Measurements from ENCODE around the gene TDRD9.

Gene TDRD9

GRCh38 chr14:104085889-104086201 is 157.6 kb downstream of the TDRD9 start:
- no peak for TF ChIP-seq CTCF (IDR thresholded peaks at IDR 0.05; ENCODE audit: extremely low read depth, missing control alignments)
- no peak for DNase-seq (ENCODE audit: low spot score)

GRCh38 chr14:104086210-104086660 is 158.0 kb downstream of the TDRD9 start:
- TF ChIP-seq CTCF (IDR thresholded peaks at IDR 0.05; ENCODE audit: extremely low read depth, missing control alignments) = no peak
- DNase-seq (ENCODE audit: low spot score) = no peak

GRCh38 chr14:104086661-104087461 is 158.6 kb downstream of the TDRD9 start:
- DNase-seq (ENCODE audit: low spot score) = no peak
- no peak for TF ChIP-seq CTCF (IDR thresholded peaks at IDR 0.05; ENCODE audit: extremely low read depth, missing control alignments)

- DNase-seq (ENCODE audit: low spot score) = no peak
- TF ChIP-seq CTCF (IDR thresholded peaks at IDR 0.05; ENCODE audit: extremely low read depth, missing control alignments) = no peak
These were observed 159.2 kb downstream of the TDRD9 start for GRCh38 chr14:104087505-104087904.

GRCh38 chr14:104087981-104088850 is 160.0 kb downstream of the TDRD9 start:
- TF ChIP-seq CTCF (IDR thresholded peaks at IDR 0.05; ENCODE audit: extremely low read depth, missing control alignments) = no peak
- DNase-seq (ENCODE audit: low spot score) = no peak

GRCh38 chr14:104090071-104090748 is 162.0 kb downstream of the TDRD9 start:
- TF ChIP-seq CTCF (IDR thresholded peaks at IDR 0.05; ENCODE audit: extremely low read depth, missing control alignments) = no peak

More at GRCh38 chr14:104090071-104090748, 162.0 kb downstream of the TDRD9 start:
- DNase-seq (ENCODE audit: low spot score) = no peak
